Stimulated activated CD8-positive, alpha-beta memory T cell treated with anti-CD3 and anti-CD28 coated beads, Interleukin-7, amount 100 ng/mL, for 1 hour (primary cell): ENCODE results near the gene OR10A3.

Source experiments
- DNase-seq, 2 donors: peaks; one replicate each; pipeline ENCODE4 v3.0.0-alpha.2; 2020; ENCODE audit warnings: low read depth in 2 of 2

The OR10A3 gene

DNA sequence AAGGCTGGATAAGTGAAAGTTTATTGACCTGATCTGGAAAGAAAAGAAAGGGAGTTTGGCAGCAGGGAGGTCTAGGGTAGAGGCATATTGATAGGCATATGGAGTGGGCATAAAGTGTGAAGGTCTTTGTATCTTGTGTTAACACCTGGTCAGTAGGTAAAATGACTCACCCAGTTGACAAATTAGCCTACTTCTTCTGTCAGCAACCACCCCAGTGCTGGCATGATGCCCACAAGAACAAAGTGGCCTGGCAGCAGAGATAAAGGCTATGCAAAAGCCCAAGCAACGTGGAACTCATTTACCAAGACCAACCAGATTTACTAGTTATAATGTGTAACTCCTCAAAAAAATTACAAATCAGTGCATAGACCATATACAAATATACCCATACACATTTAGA lies 4.9 kb downstream of the OR10A3 start:
- DNase-seq: no peak

- no peak for DNase-seq
These were observed 10.3 kb downstream of the OR10A3 start, which contains the start of gene OR10A6 for GRCh38 chr11:7931168-7931567. Gene OR10A6 (minus strand): TSS chr11:7931268. CDS start chr11:7928662, 2,606 bp downstream.

GRCh38 chr11:7927635-7928034 lies 13.9 kb downstream of the OR10A3 start:
- no peak for DNase-seq

DNA sequence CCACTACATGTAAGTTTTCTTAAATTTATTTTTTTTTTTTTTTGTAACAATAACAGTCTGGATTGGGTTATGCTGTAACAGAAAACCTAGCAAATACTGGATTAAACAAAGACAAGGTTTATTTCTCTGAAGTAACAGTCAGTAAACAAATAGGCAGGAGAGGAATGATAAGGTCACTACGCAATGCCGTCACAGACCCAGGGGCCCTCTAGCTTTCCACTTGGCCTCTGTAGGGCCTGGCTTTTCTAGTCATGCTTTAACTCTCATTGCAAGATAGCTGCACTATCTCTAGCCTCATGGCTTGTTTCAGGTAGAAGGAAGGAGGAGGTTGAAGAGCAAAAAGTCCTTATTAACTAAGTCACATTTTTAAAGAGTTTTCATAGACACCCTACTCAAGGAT lies 17.0 kb downstream of the OR10A3 start:
- no peak for DNase-seq

- no peak for DNase-seq
These were observed 23.4 kb downstream of the OR10A3 start for GRCh38 chr11:7918141-7918540.

- no peak for DNase-seq
These were observed 30.5 kb downstream of the OR10A3 start for GRCh38 chr11:7911011-7911410.

DNA sequence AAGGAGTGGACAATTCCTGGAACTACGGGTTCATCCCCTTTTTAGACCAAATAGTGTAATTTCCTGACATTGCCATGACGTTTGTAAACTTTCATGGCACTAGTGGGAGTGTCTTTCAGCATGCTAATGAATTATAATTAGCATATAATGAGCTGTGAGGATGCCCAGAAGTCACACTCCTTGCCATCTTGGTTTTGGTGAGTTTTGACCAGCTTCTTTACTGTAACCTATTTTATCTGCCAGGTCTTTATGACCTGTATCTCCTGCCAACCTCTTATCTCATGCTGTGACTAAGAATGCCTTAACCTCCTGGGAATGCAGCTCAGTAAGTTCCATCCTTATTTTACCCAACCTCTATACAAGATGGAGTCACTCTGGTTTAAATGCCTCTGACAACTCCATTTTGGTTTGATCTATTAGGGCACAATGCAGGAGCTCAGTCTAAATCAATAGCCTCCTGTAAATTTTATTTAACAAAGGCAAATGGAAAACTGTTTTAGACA lies 31.2 kb downstream of the OR10A3 start:
- DNase-seq: no peak

GRCh38 chr11:7909585-7910285 lies 31.8 kb downstream of the OR10A3 start:
- no peak for DNase-seq

DNA sequence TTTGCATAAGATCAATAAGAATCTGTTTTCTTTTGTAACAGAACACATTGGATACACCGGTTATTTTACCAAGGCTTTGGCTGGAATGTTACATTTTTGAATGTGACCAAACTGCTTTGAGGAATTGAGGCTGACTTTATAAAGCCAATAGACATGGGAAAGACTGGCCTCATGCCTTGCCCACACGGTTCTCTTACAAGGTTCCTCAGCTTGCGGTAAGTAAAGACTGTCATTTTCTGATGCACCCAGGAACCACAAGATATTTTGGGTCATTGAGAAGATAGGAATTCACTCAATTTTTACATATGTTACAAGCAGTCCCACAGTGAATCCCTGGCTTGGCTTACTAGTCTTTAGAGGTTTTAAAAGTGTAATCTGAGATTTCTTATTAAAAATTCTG lies 34.4 kb downstream of the OR10A3 start:
- DNase-seq: no peak

- DNase-seq: no peak
These were observed 35.0 kb downstream of the OR10A3 start for GRCh38 chr11:7906481-7906880.

DNA sequence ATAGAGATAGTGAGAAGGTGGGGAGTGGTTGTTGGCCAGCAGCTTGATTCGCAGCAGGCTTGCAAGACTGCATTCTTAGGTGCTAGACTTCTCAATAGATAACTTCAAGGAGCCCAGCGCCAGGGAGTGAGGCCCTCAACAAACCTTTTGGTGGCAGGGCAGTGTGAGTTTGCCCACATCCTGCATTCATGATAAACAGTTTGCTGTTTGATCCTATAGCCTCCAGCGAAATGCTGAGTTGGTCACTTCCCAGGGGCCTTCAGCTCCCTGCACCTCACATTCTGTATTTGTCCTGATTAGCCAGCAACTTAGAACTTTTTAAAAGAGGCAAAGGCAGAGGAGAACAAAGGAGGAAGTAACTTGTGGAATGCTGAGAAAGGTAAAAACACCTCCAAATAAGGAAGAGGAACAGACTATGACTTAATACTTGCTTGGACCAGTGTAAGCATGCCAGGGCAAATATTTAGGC lies 35.5 kb downstream of the OR10A3 start:
- no peak for DNase-seq

GRCh38 chr11:7905549-7905948 lies 36.0 kb downstream of the OR10A3 start:
- DNase-seq: no peak

- no peak for DNase-seq
These were observed 36.6 kb downstream of the OR10A3 start for GRCh38 chr11:7904917-7905316.

DNA sequence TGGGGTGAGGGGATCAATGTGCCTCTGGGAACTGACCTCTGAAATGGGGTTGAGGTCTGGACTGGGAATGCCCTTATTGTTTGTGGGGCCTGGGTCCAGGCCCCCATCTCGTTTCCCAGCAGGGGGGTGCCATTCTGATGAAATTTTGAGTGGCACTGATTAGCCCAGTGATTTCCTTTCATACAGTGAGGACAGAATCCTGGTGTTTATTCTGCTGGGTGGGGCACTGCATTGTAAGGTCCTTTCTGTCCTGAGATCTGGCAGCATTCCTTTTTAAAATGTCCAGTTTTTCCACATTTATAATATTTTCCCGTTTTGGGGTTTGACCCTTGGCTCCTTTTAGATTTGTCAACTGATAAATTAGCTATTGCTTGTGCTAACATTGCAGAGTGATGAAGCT lies 37.6 kb downstream of the OR10A3 start:
- no peak for DNase-seq

DNA sequence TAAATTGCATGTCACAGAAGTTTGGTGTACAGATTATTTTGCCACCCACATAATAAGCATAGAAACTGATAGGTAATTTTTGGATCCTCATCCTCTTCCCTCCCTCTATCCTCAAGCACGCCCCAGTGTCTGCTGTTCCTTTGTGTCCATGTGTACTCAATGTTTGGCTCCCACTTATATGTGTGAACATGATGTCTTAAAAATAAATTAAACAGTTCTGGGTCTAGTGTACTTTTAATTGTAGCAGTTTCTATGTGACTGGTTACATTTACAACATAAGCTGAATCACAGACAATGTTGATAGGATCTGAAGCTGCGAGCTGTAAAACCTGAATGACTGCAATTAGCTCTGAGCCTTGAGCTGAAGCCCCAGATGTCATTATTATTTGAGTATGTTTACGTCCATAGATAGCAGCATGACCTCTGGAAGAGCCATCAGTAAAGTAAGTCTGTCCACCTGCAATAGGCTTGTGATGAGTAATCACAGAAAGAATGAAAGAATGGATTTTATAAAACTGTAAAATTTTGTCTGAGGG lies 40.1 kb downstream of the OR10A3 start:
- DNase-seq: no peak

DNA sequence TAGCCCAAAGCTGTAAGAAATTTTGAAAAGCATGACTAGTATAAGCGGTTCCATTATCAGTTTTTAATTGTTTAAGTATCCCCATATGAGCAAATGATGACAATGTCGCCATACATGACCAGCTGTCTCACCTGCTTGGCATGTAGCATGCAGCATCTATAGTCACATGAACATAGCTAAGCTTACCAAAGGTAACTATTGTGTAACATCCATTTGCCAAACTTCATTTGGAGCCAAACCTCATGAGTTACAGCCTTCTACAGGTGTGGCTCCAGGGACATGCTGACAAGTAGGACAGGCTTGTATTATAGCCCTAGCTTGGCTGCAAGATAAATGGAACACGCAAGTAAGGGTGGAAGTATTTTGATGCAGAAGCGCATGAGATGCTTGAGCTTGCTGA lies 40.8 kb downstream of the OR10A3 start:
- no peak for DNase-seq

GRCh38 chr11:7899418-7899817 lies 42.1 kb downstream of the OR10A3 start:
- DNase-seq: no peak

- no peak for DNase-seq
These were observed 42.7 kb downstream of the OR10A3 start for GRCh38 chr11:7898666-7899283.

- DNase-seq: no peak
These were observed 45.3 kb downstream of the OR10A3 start for GRCh38 chr11:7896009-7896785.

DNA sequence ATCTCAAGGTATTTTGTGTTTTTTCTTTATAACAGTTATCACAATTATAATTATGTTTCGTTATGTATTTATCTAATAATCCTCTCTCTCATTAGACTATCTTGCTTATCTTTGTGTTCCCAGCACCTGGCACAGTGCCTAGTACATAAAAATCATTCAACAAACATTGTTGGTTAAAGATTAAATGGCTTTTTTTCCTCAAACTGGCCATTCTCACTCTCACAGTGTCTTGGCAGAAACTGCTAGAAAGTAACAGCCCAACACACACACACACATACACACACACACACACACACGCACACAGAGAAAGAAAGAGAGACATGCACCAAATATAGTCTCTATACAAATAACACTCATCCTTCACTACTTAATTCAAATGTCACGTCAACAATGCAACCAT lies 47.3 kb downstream of the OR10A3 start:
- DNase-seq: no peak

DNA sequence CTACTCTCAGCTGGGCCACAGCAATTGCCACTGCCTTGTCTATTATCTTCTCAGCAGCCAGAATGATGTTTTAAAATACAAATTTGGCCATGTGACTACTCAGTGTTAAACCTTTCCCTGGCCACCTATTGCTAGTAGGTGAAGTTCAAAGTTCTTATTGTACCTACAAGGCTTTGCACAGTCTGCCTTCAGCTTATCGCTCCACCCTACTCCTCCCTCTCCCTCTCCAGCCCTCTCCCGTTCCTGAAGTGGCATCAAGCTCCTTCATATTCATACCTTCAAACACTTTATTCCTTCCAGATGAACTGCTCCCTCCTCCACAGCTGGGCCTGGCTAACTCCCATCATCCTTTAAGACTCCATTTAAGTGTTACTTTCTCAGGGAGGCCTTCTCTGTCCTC lies 47.7 kb downstream of the OR10A3 start:
- no peak for DNase-seq

GRCh38 chr11:7892840-7893254 lies 48.7 kb downstream of the OR10A3 start:
- DNase-seq: no peak
